Chondrocyte (in vitro differentiated cells): ENCODE results near the gene ASB3. TPM values are rescaled to one million over a fixed set of nuclear protein-coding genes. Genes with fewer than 3 reads are reported as not detected.

ENCODE experiments used
- DNase-seq: peaks from one replicate; pipeline ENCODE4 v3.0.0; 2021; ENCODE audit warnings: mixed read lengths, low spot score
- H3K27ac Mint-ChIP-seq: one replicate; pipeline ENCODE4 v1.8.0; 2021; ENCODE audit warnings: mild to moderate bottlenecking, moderate library complexity, mixed read lengths; ENCODE audit not compliant: unreplicated experiment
- H3K27me3 Mint-ChIP-seq: 2 replicates; pipeline ENCODE4 v1.8.0; 2021; ENCODE audit warnings: low read depth, mixed read lengths
- H3K36me3 Mint-ChIP-seq: 2 replicates; pipeline ENCODE4 v1.8.0; 2021; ENCODE audit warnings: low read depth, mixed read lengths
- H3K4me1 Mint-ChIP-seq: 2 replicates; pipeline ENCODE4 v1.8.0; 2021; ENCODE audit warnings: low read depth, mild to moderate bottlenecking, mixed read lengths
- H3K4me3 Mint-ChIP-seq: one replicate; pipeline ENCODE4 v1.8.0; 2021; ENCODE audit warnings: mild to moderate bottlenecking, moderate library complexity, mixed read lengths; ENCODE audit not compliant: unreplicated experiment
- H3K9me3 Mint-ChIP-seq: 2 replicates; pipeline ENCODE4 v1.8.0; 2021; ENCODE audit warnings: low read depth, mixed read lengths
- total RNA-seq: library from RNA; stranded (reverse); gene quantifications from 3 replicates; pipeline ENCODE4 v1.2.1, GENCODE V29; 2021
- TF ChIP-seq, protein P1 (sequence below): fragments of 200-600 bp; sonication (generic); IDR thresholded peaks from 2 replicates; pipeline ENCODE4 v1.5.0; 2021; ENCODE audit warnings: antibody characterized with exemption, mild to moderate bottlenecking, moderate library complexity

The ASB3 gene
- total RNA-seq, 1 donor from 2014 or later = 20.9 TPM

GRCh38 chr2:53640466-53640865, 146.3 kb downstream of the ASB3 start:
- no peaks in the 10 kb centered on the region for H3K27me3 Mint-ChIP-seq
- TF ChIP-seq, protein P1, sequence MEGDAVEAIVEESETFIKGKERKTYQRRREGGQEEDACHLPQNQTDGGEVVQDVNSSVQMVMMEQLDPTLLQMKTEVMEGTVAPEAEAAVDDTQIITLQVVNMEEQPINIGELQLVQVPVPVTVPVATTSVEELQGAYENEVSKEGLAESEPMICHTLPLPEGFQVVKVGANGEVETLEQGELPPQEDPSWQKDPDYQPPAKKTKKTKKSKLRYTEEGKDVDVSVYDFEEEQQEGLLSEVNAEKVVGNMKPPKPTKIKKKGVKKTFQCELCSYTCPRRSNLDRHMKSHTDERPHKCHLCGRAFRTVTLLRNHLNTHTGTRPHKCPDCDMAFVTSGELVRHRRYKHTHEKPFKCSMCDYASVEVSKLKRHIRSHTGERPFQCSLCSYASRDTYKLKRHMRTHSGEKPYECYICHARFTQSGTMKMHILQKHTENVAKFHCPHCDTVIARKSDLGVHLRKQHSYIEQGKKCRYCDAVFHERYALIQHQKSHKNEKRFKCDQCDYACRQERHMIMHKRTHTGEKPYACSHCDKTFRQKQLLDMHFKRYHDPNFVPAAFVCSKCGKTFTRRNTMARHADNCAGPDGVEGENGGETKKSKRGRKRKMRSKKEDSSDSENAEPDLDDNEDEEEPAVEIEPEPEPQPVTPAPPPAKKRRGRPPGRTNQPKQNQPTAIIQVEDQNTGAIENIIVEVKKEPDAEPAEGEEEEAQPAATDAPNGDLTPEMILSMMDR = no peak

DNA sequence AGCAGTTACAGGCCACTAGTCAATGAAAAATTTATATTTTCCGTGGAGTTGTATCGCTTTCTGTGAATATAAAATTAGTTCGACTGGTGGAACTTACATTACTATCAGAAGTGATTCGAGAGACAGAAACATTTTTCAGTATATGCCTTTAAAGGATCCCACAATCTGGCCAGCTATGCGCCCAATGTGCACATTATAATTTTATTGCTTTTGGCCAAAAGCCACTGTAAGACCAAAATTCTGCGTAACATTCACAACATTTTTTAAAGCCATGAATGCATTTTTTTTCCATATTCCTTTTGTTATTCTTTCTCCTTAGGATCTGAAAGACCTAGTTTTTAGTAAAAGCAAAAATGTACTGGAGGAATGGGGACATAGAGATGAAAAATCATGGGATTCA, 150.2 kb downstream of the ASB3 start:
- TF ChIP-seq, protein P1 = no peak
- H3K9me3 Mint-ChIP-seq = peaks cover 3% of the 10 kb centered on the region
- no peak for DNase-seq
- peak overlapping the region; percentile 66 for H3K27ac Mint-ChIP-seq
- H3K36me3 Mint-ChIP-seq = no peaks in the 10 kb centered on the region
- H3K4me1 Mint-ChIP-seq = peaks cover 67% of the 10 kb centered on the region
- no peaks in the 10 kb centered on the region for H3K27me3 Mint-ChIP-seq
- H3K4me3 Mint-ChIP-seq = peak overlapping the region; percentile 21

More at GRCh38 chr2:53640466-53640865, 146.3 kb downstream of the ASB3 start:
- H3K27ac Mint-ChIP-seq = no peak overlapping the region
- peaks cover 2% of the 10 kb centered on the region for H3K36me3 Mint-ChIP-seq
- no peak overlapping the region for H3K4me3 Mint-ChIP-seq
- H3K4me1 Mint-ChIP-seq = peaks cover 41% of the 10 kb centered on the region
- peaks cover 3% of the 10 kb centered on the region for H3K9me3 Mint-ChIP-seq
- DNase-seq = no peak

GRCh38 chr2:53636109-53636508, 150.6 kb downstream of the ASB3 start:
- no peaks in the 10 kb centered on the region for H3K27me3 Mint-ChIP-seq
- TF ChIP-seq, protein P1 = no peak
- DNase-seq = no peak
- no peak overlapping the region for H3K27ac Mint-ChIP-seq
- H3K4me3 Mint-ChIP-seq = no peak overlapping the region
- no peaks in the 10 kb centered on the region for H3K36me3 Mint-ChIP-seq
- peaks cover 3% of the 10 kb centered on the region for H3K9me3 Mint-ChIP-seq
- peaks cover 68% of the 10 kb centered on the region for H3K4me1 Mint-ChIP-seq

GRCh38 chr2:53635694-53636093, 151.1 kb downstream of the ASB3 start:
- Mint-ChIP-seq H3K4me3 (no peak overlapping the region), H3K27ac (no peak overlapping the region), H3K9me3 (peaks cover 3% of the 10 kb centered on the region), H3K4me1 (peaks cover 64% of the 10 kb centered on the region), H3K27me3 (no peaks in the 10 kb centered on the region), H3K36me3 (no peaks in the 10 kb centered on the region)
- TF ChIP-seq, protein P1 = no peak
- DNase-seq = no peak

GRCh38 chr2:53633441-53633840, 153.3 kb downstream of the ASB3 start:
- Mint-ChIP-seq H3K27me3 (no peaks in the 10 kb centered on the region), H3K9me3 (peaks cover 3% of the 10 kb centered on the region), H3K27ac (no peak overlapping the region), H3K4me1 (peaks cover 76% of the 10 kb centered on the region), H3K4me3 (no peak overlapping the region), H3K36me3 (no peaks in the 10 kb centered on the region)
- DNase-seq = no peak
- TF ChIP-seq, protein P1 = no peak
